Thymus (tissue), 11 donors: ENCODE data around the gene RRAGC. TPM values are rescaled to one million over a fixed set of nuclear protein-coding genes. Genes with fewer than 3 reads are reported as not detected.
A peak's percentile ranks its signal among the peaks of the same experiment; 100 is the strongest.
"Not testable (repeated sequence)": the region's sequence is repeated elsewhere in the genome, so short reads cannot be mapped to it uniquely, and the experiment has no call there.

Source experiments
- DNase-seq, 9 donors: peaks; one replicate each; pipeline ENCODE4 v3.0.0-alpha.2; 2013; ENCODE audit warnings: low spot score in 9 of 9, low read depth in 6 of 9, missing footprints in 1 of 9
- H3K27ac ChIP-seq, 2 donors: one replicate each; pipeline ENCODE4 v1.5.1; 2013; ENCODE audit warnings: control low read depth in 1 of 2, low read depth in 1 of 2, low read length in 1 of 2, mild to moderate bottlenecking in 1 of 2, moderate library complexity in 1 of 2
- H3K27me3 ChIP-seq, 2 donors: one replicate each; pipeline ENCODE4 v1.5.1; 2013; ENCODE audit warnings: low read length in 1 of 2; ENCODE audit not compliant: control insufficient read depth in 2 of 2, insufficient read depth in 1 of 2
- H3K36me3 ChIP-seq, 2 donors: one replicate each; pipeline ENCODE4 v1.5.1; 2013; ENCODE audit warnings: low read length in 1 of 2, mild to moderate bottlenecking in 1 of 2, moderate library complexity in 1 of 2; ENCODE audit not compliant: control insufficient read depth in 2 of 2, insufficient read depth in 2 of 2
- H3K4me1 ChIP-seq, 2 donors: one replicate each; pipeline ENCODE4 v1.5.1; 2013; ENCODE audit warnings: low read length in 2 of 2; ENCODE audit not compliant: control insufficient read depth in 2 of 2, insufficient read depth in 2 of 2
- H3K4me3 ChIP-seq, 2 donors: one replicate each; pipeline ENCODE4 v1.5.1; 2013; ENCODE audit warnings: low read length in 2 of 2, control low read depth in 1 of 2, mild to moderate bottlenecking in 1 of 2
- H3K9me3 ChIP-seq, 2 donors: one replicate each; pipeline ENCODE4 v1.5.1; 2013; ENCODE audit warnings: low read length in 1 of 2, mild to moderate bottlenecking in 1 of 2; ENCODE audit not compliant: control insufficient read depth in 2 of 2, insufficient read depth in 1 of 2
- WGBS: extraction: QIAGEN DNeasy Blood & Tissue Kit; methylation state at CpG from one replicate; pipeline ENCODE4 v1.1.7; 2013; 5-methylcytosine and 5-hydroxymethylcytosine counted together
- polyA plus RNA-seq: library from polyadenylated mRNA; stranded (reverse); fragments of 200-250 nt; gene quantifications from one replicate; pipeline ENCODE4 v1.2.3, GENCODE V29; 2013
- total RNA-seq: library from RNA; stranded (reverse); fragments of 120-200 nt; gene quantifications from one replicate; pipeline ENCODE4 v1.2.4, GENCODE V29; 2013
- donor health status: healthy.

Gene RRAGC
- total and polyA plus RNA-seq, 2 donors: 8.8 to 28.6 TPM

- Histone ChIP-seq H3K9me3 (no peaks in the 10 kb centered on the region), H3K27me3 (no peaks in the 10 kb centered on the region), H3K4me3 (no peak overlapping the region), H3K36me3 (peaks cover 5 to 8% of the 10 kb centered on the region in 2 donors), H3K27ac (no peak overlapping the region), H3K4me1 (no peaks in the 10 kb centered on the region)
- WGBS: 97% methylated on average over 8 of the region's 8 CpGs
- no peak for DNase-seq
Observed at GRCh38 chr1:38867208-38867607, 7.6 kb upstream of the RRAGC start.

- 97% methylated on average over 4 of the region's 4 CpGs for WGBS
- Histone ChIP-seq H3K4me1 (peaks cover 3 to 7% of the 10 kb centered on the region in 2 donors), H3K36me3 (peaks cover 5 to 8% of the 10 kb centered on the region in 2 donors)
Observed at GRCh38 chr1:38865112-38865715, 5.6 kb upstream of the RRAGC start.

GRCh38 chr1:38860454-38860795 lies 853 bp upstream of the RRAGC start:
- Histone ChIP-seq H3K4me1 (peaks cover 14 to 19% of the 10 kb centered on the region in 2 donors), H3K9me3 (no peaks in the 10 kb centered on the region), H3K27me3 (no peaks in the 10 kb centered on the region), H3K36me3 (peaks cover 4 to 6% of the 10 kb centered on the region in 2 donors), H3K27ac (no peak overlapping the region), H3K4me3 (peak overlapping the region; percentile 63 to 83)
- DNase-seq: no peak
- WGBS: 24% methylated on average over 6 of the region's 6 CpGs

More at GRCh38 chr1:38865112-38865715, 5.6 kb upstream of the RRAGC start:
- H3K27me3 ChIP-seq: no peaks in the 10 kb centered on the region
- no peak for DNase-seq
- H3K9me3 ChIP-seq: no peaks in the 10 kb centered on the region
- H3K27ac ChIP-seq: no peak overlapping the region
- no peak overlapping the region for H3K4me3 ChIP-seq

- H3K27me3 ChIP-seq: no peaks in the 10 kb centered on the region
- peaks cover 5 to 10% of the 10 kb centered on the region in 2 donors for H3K36me3 ChIP-seq
- DNase-seq: peak in 5 of 9 donors; percentile 7 to 51 (median 27)
- no peaks in the 10 kb centered on the region for H3K9me3 ChIP-seq
- peaks cover 14 to 19% of the 10 kb centered on the region in 2 donors for H3K4me1 ChIP-seq
- H3K27ac ChIP-seq: peak overlapping the region; percentile 53 to 82
- peak overlapping the region; percentile 71 to 83 for H3K4me3 ChIP-seq
- 2% methylated on average over 51 of the region's 51 CpGs for WGBS
Observed at GRCh38 chr1:38858833-38859560, 575 bp downstream of the RRAGC start.

- DNase-seq: no peak
- no peak overlapping the region for H3K27ac ChIP-seq
- peaks cover 5 to 26% of the 10 kb centered on the region in 2 donors for H3K36me3 ChIP-seq
- WGBS: 93% methylated on average over 4 of the region's 4 CpGs
- H3K27me3 ChIP-seq: no peaks in the 10 kb centered on the region
- no peaks in the 10 kb centered on the region for H3K9me3 ChIP-seq
- peaks cover 0 to 5% of the 10 kb centered on the region in 2 donors for H3K4me1 ChIP-seq
- H3K4me3 ChIP-seq: no peak overlapping the region
Observed at GRCh38 chr1:38852780-38853179, 6.8 kb downstream of the RRAGC start.

GRCh38 chr1:38848071-38848470 lies 11.5 kb downstream of the RRAGC start:
- Histone ChIP-seq H3K27me3 (no peaks in the 10 kb centered on the region), H3K9me3 (no peaks in the 10 kb centered on the region), H3K27ac (no peak overlapping the region), H3K36me3 (peaks cover 11 to 35% of the 10 kb centered on the region in 2 donors), H3K4me3 (no peak overlapping the region), H3K4me1 (no peaks in the 10 kb centered on the region)
- DNase-seq: no peak
- WGBS: 36% methylated on average over 1 of the region's 1 CpG

GRCh38 chr1:38846210-38846609 lies 13.4 kb downstream of the RRAGC start:
- H3K27me3 ChIP-seq: no peaks in the 10 kb centered on the region
- no peaks in the 10 kb centered on the region for H3K9me3 ChIP-seq
- DNase-seq: no peak
- H3K4me3 ChIP-seq: no peak overlapping the region
- peaks cover 13 to 28% of the 10 kb centered on the region in 2 donors for H3K36me3 ChIP-seq
- WGBS: 96% methylated on average over 3 of the region's 3 CpGs
- H3K27ac ChIP-seq: no peak overlapping the region
- no peaks in the 10 kb centered on the region for H3K4me1 ChIP-seq

GRCh38 chr1:38845088-38845487 lies 14.5 kb downstream of the RRAGC start:
- H3K4me3 ChIP-seq, H3K4me1 ChIP-seq, DNase-seq, H3K9me3 ChIP-seq, H3K27ac ChIP-seq, H3K27me3 ChIP-seq: not testable (repeated sequence)
- over 99% methylated on average over 3 of the region's 3 CpGs for WGBS
- peaks cover 17 to 19% of the 10 kb centered on the region in 2 donors for H3K36me3 ChIP-seq

- Histone ChIP-seq H3K9me3 (no peaks in the 10 kb centered on the region), H3K4me3 (no peak overlapping the region), H3K4me1 (no peaks in the 10 kb centered on the region), H3K27me3 (no peaks in the 10 kb centered on the region), H3K36me3 (peaks cover 16 to 31% of the 10 kb centered on the region in 2 donors), H3K27ac (no peak overlapping the region)
- no peak for DNase-seq
- WGBS: 86% methylated on average over 2 of the region's 2 CpGs
Observed at GRCh38 chr1:38840281-38840680, 19.3 kb downstream of the RRAGC start.
